Glomerular endothelial cell (primary cell): Measurements from ENCODE around the gene ITGA11. TPM values are rescaled to one million over a fixed set of nuclear protein-coding genes. Genes with fewer than 3 reads are reported as not detected.

Experiments
- DNase-seq: peaks from one replicate; pipeline ENCODE4 v3.0.0-alpha.2; 2011; ENCODE audit warnings: low read depth, low spot score; ENCODE audit errors: extremely low read depth
- total RNA-seq: library from RNA; depleted of rRNA; stranded (reverse); fragments of >200 nt; gene quantifications from 2 replicates; pipeline ENCODE4 v1.2.3, GENCODE V29; 2015

ITGA11 gene
- 50.8 and 54.2 TPM in 2 replicates for total RNA-seq

GRCh38 chr15:68431792-68432401 lies at the start of gene ITGA11:
ITGA11 (minus strand) TSS chr15:68432163; CDS start chr15:68432066, 97 bp downstream.
- no peak for DNase-seq

- DNase-seq = no peak
These were observed 49.4 kb upstream of the ITGA11 start for GRCh38 chr15:68481321-68481720.

GRCh38 chr15:68480296-68480695 lies 48.3 kb upstream of the ITGA11 start:
- no peak for DNase-seq

- no peak for DNase-seq
These were observed 47.9 kb upstream of the ITGA11 start for GRCh38 chr15:68479870-68480269.

GRCh38 chr15:68479406-68479805 lies 47.4 kb upstream of the ITGA11 start:
- no peak for DNase-seq

- no peak for DNase-seq
These were observed 46.9 kb upstream of the ITGA11 start for GRCh38 chr15:68478853-68479252.

GRCh38 chr15:68475449-68475848 lies 43.5 kb upstream of the ITGA11 start:
- DNase-seq = no peak

GRCh38 chr15:68471541-68471940 lies 39.6 kb upstream of the ITGA11 start:
- no peak for DNase-seq

GRCh38 chr15:68470976-68471375 lies 39.0 kb upstream of the ITGA11 start:
- DNase-seq = no peak

GRCh38 chr15:68470049-68470742 lies 38.2 kb upstream of the ITGA11 start:
- DNase-seq = no peak

GRCh38 chr15:68469162-68470048 lies 37.4 kb upstream of the ITGA11 start:
- DNase-seq = no peak

- no peak for DNase-seq
These were observed 34.9 kb upstream of the ITGA11 start for GRCh38 chr15:68466876-68467275.

GRCh38 chr15:68465861-68466560 lies 34.0 kb upstream of the ITGA11 start:
- DNase-seq = no peak

- no peak for DNase-seq
These were observed 32.6 kb upstream of the ITGA11 start for GRCh38 chr15:68464448-68465090.

GRCh38 chr15:68463996-68464395 lies 32.0 kb upstream of the ITGA11 start:
- no peak for DNase-seq

- DNase-seq = no peak
These were observed 31.5 kb upstream of the ITGA11 start for GRCh38 chr15:68463444-68463843.

GRCh38 chr15:68460166-68460565 lies 28.2 kb upstream of the ITGA11 start:
- no peak for DNase-seq

- DNase-seq = no peak
These were observed 18.2 kb upstream of the ITGA11 start for GRCh38 chr15:68450192-68450591.

GRCh38 chr15:68449389-68449788 lies 17.4 kb upstream of the ITGA11 start:
- no peak for DNase-seq

GRCh38 chr15:68447976-68448755 lies 16.2 kb upstream of the ITGA11 start:
- DNase-seq = no peak
